OCI-LY1 (cell line): ENCODE measurements around the gene MED12.

ENCODE experiments used
- EZH2 ChIP-seq: fragments of 200-600 bp; sonication (generic), shearing (Covaris generic); IDR thresholded peaks from 2 replicates; pipeline ENCODE4 v1.8.0; 2017; ENCODE audit warnings: borderline replicate concordance, mixed run types, mild to moderate bottlenecking, antibody characterized with exemption, low read length, moderate library complexity, mixed read lengths
- TF ChIP-seq, protein P1 (sequence below): fragments of 200-600 bp; sonication (generic), shearing (Covaris generic); IDR thresholded peaks from 2 replicates; pipeline ENCODE4 v1.5.1; 2017; ENCODE audit warnings: mild to moderate bottlenecking, antibody characterized with exemption, low read length, moderate library complexity, mixed read lengths

DNA sequence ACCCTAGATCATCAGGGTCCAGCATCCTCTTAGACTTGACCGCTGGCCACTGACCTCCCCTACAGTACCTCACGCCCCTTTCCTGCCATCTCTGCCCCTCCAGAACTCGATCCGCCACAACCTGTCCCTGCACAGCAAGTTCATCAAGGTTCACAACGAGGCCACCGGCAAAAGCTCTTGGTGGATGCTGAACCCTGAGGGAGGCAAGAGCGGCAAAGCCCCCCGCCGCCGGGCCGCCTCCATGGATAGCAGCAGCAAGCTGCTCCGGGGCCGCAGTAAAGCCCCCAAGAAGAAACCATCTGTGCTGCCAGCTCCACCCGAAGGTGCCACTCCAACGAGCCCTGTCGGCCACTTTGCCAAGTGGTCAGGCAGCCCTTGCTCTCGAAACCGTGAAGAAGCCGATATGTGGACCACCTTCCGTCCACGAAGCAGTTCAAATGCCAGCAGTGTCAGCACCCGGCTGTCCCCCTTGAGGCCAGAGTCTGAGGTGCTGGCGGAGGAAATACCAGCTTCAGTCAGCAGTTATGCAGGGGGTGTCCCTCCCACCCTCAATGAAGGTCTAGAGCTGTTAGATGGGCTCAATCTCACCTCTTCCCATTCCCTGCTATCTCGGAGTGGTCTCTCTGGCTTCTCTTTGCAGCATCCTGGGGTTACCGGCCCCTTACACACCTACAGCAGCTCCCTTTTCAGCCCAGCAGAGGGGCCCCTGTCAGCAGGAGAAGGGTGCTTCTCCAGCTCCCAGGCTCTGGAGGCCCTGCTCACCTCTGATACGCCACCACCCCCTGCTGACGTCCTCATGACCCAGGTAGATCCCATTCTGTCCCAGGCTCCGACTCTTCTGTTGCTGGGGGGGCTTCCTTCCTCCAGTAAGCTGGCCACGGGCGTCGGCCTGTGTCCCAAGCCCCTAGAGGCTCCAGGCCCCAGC is 17.6 kb upstream of the MED12 start:
- TF ChIP-seq, protein P1, sequence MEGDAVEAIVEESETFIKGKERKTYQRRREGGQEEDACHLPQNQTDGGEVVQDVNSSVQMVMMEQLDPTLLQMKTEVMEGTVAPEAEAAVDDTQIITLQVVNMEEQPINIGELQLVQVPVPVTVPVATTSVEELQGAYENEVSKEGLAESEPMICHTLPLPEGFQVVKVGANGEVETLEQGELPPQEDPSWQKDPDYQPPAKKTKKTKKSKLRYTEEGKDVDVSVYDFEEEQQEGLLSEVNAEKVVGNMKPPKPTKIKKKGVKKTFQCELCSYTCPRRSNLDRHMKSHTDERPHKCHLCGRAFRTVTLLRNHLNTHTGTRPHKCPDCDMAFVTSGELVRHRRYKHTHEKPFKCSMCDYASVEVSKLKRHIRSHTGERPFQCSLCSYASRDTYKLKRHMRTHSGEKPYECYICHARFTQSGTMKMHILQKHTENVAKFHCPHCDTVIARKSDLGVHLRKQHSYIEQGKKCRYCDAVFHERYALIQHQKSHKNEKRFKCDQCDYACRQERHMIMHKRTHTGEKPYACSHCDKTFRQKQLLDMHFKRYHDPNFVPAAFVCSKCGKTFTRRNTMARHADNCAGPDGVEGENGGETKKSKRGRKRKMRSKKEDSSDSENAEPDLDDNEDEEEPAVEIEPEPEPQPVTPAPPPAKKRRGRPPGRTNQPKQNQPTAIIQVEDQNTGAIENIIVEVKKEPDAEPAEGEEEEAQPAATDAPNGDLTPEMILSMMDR, result no peak
- TF ChIP-seq EZH2, result no peak
